ENCODE data around the gene TAOK3. TPM values are rescaled to one million over a fixed set of nuclear protein-coding genes. Genes with fewer than 3 reads are reported as not detected.

TAOK3 gene
- total and polyA plus RNA-seq, 2 of the 8 experiments (the other 6 are each of a cell fraction or from before 2014, with no cell fraction given) = 5.2 to 9.3 TPM

DNA sequence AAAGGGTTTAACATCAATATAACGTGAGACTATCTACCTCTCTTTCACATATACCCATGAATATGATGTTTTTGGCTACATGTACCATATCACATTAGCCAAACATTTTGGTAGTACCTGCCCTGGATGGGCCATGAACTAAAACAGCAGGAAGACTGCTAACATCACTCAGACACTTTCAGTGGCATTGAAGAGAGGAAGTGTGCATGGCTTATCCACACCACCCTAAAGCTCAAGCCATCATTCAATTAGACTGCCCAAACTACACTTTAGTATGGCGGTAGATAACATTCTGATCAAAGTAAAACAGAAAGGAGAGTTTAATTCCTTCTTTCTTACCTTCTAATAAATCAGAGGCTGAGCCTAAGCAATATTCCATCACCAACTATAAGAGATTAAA lies 133.8 kb downstream of the TAOK3 start:
- Histone ChIP-seq H4K91ac (replicated peaks; ENCODE audit: insufficient read length, low read length) (no peak overlapping the region), H3K79me1 (ENCODE audit: low read depth, low read length) (no peaks in the 10 kb centered on the region), H2AFZ (ENCODE audit: low read length) (no peak overlapping the region), H3K27me3 (replicated peaks in 1 of 4; ENCODE audit: control insufficient read depth in 3 of 4, extremely low read depth in 1 of 4, insufficient read depth in 3 of 4, low read length in 3 of 4) (no peaks in the 10 kb centered on the region), H4K5ac (ENCODE audit: insufficient read length, low read depth, low read length) (no peak overlapping the region), H3K79me2 (ENCODE audit: control insufficient read depth in 1 of 2, insufficient read depth in 2 of 2, low read length in 2 of 2) (no peaks in the 10 kb centered on the region), H4K8ac (ENCODE audit: extremely low read depth, insufficient read depth, low read length) (no peak overlapping the region), H2BK15ac (ENCODE audit: low read length) (no peak overlapping the region), H3K4me1 (replicated peaks in 1 of 4; ENCODE audit: control insufficient read depth in 3 of 4, insufficient read depth in 4 of 4, low read length in 3 of 4) (no peaks in the 10 kb centered on the region), H3K9ac (replicated peaks in 1 of 4; ENCODE audit: extremely low read depth in 1 of 4, low read depth in 3 of 4, low read length in 3 of 4) (no peak overlapping the region), H3K18ac (ENCODE audit: extremely low read depth, low read length) (no peak overlapping the region), H2BK12ac (ENCODE audit: low read depth, low read length) (no peak overlapping the region), H3K36me3 (ENCODE audit: control insufficient read depth in 2 of 4, insufficient read depth in 4 of 4, low read length in 3 of 4) (no peaks in the 10 kb centered on the region), H2AK5ac (ENCODE audit: low read depth, low read length) (no peak overlapping the region), H3K4me3 (ENCODE audit: extremely low read depth in 1 of 4, insufficient read depth in 2 of 4, low read depth in 3 of 4, low read length in 4 of 4) (no peak overlapping the region), H2BK5ac (ENCODE audit: low read depth, low read length) (no peak overlapping the region), H2BK120ac (replicated peaks; ENCODE audit: low read depth, low read length) (no peak overlapping the region), H3K56ac (replicated peaks; ENCODE audit: insufficient read length, low read depth, low read length) (no peak overlapping the region), H4K20me1 (replicated peaks in 1 of 2; ENCODE audit: control insufficient read depth in 1 of 2, insufficient read depth in 2 of 2, low read length in 2 of 2) (peaks cover 0 to under 1% of the 10 kb centered on the region in 2 experiments), H3K23ac (ENCODE audit: insufficient read length) (no peak overlapping the region), H3K4me2 (ENCODE audit: insufficient read depth in 1 of 2, low read depth in 2 of 2, low read length in 2 of 2) (no peak overlapping the region), H2BK20ac (ENCODE audit: low read length) (no peak overlapping the region), H3K23me2 (ENCODE audit: low read depth, low read length) (no peaks in the 10 kb centered on the region), H3K14ac (ENCODE audit: insufficient read length) (no peak overlapping the region), H3K27ac (ENCODE audit: low read depth, low read length) (no peak overlapping the region), H3K9me3 (ENCODE audit: insufficient read depth in 2 of 2, low read depth in 1 of 2, low read length in 1 of 2) (no peaks in the 10 kb centered on the region), H3K4ac (replicated peaks; ENCODE audit: insufficient read length, low read depth, low read length) (no peak overlapping the region)
- POLR2A ChIA-PET (ENCODE audit: partially characterized antibody) = no interaction called here
- no peak for DNase-seq (ENCODE audit: low read depth in 1 of 2, low spot score in 2 of 2)
- 97% methylated on average over 2 of the region's 2 CpGs; no CpG with 5 or more reads in 1 of the 2 experiments for WGBS, 2 experiments (ENCODE audit: extremely low coverage in 1 of 2, insufficient coverage in 1 of 2, insufficient read length in 1 of 2, insufficient replicate concordance in 2 of 2, low coverage in 1 of 2, low lambda C conversion rate in 2 of 2, missing lambda C conversion rate in 1 of 2)
- FAIRE-seq = no peak
- CTCF ChIA-PET (ENCODE audit: partially characterized antibody) = interaction anchor here (1.0 kb wide), 1 partner anchor 87 kb away, joined by 4 read pairs; no protein-coding TSS in a partner anchor
- TF ChIP-seq CEBPB (IDR thresholded peaks at IDR 0.05; ENCODE audit: low read depth, low read length) = no peak
- TF ChIP-seq, protein P1, sequence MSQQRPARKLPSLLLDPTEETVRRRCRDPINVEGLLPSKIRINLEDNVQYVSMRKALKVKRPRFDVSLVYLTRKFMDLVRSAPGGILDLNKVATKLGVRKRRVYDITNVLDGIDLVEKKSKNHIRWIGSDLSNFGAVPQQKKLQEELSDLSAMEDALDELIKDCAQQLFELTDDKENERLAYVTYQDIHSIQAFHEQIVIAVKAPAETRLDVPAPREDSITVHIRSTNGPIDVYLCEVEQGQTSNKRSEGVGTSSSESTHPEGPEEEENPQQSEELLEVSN (IDR thresholded peaks at IDR 0.05) = no peak
- TF ChIP-seq EZH2 (IDR thresholded peaks at IDR 0.05; ENCODE audit: low read depth, low read length, severe bottlenecking) = no peak
- no peak for TF ChIP-seq POLR2A (IDR thresholded peaks at IDR 0.05; ENCODE audit: control extremely low read depth in 1 of 2, low read depth in 2 of 2, low read length in 2 of 2)
- no peak for TF ChIP-seq TCF12 (IDR thresholded peaks at IDR 0.05; ENCODE audit: low read depth, low read length)
- no peak for TF ChIP-seq SIRT6 (IDR thresholded peaks at IDR 0.05; ENCODE audit: low read length)
- no peak for TF ChIP-seq CHD2 (IDR thresholded peaks at IDR 0.05; ENCODE audit: low read length)
- no peak for TF ChIP-seq NANOG (IDR thresholded peaks at IDR 0.05; ENCODE audit: insufficient read depth, low read depth, low read length, poor library complexity, severe bottlenecking)
- no peak for TF ChIP-seq SP1 (IDR thresholded peaks at IDR 0.05; ENCODE audit: low read depth, low read length)
- TF ChIP-seq CTBP2 (IDR thresholded peaks at IDR 0.05; ENCODE audit: borderline replicate concordance, insufficient read depth, insufficient read length, low read length) = no peak
